A673 (cell line): ENCODE results near the gene COX6B2.

ENCODE experiments used
- CTCF ChIP-seq: fragments of 300-800, 200-600 bp; sonication (generic); conservative IDR thresholded peaks from 2 replicates; pipeline ENCODE4 v1.5.1; 2017; ENCODE audit warnings: low read depth, mild to moderate bottlenecking, antibody characterized with exemption, low read length, moderate library complexity, mixed read lengths
- EZH2 ChIP-seq: fragments of 200-600 bp; sonication (generic); IDR thresholded peaks from 2 replicates; pipeline ENCODE4 v1.6.1; 2017; ENCODE audit warnings: borderline replicate concordance, low read depth, mild to moderate bottlenecking, mixed read lengths, antibody characterized with exemption, low read length; ENCODE audit not compliant: poor library complexity, severe bottlenecking

GRCh38 chr19:55369653-55370304 lies 15.3 kb upstream of the COX6B2 start:
- TF ChIP-seq CTCF, result no peak
- TF ChIP-seq EZH2, result no peak
